K562 (cell line): ENCODE measurements around the gene ZNF506. TPM values are rescaled to one million over a fixed set of nuclear protein-coding genes. Genes with fewer than 3 reads are reported as not detected.

Experiments
- DLX4 ChIP-seq: fragments of 250-450 bp; sonication (Bioruptor Pico); IDR thresholded peaks from 2 replicates; pipeline ENCODE4 v1.6.1; 2021; ENCODE audit warnings: mild to moderate bottlenecking
- HMGN3 ChIP-seq: IDR thresholded peaks from 2 replicates; pipeline ENCODE4 v1.6.1; 2011; ENCODE audit warnings: borderline replicate concordance, low read depth, mild to moderate bottlenecking, mixed read lengths, low read length; ENCODE audit not compliant: insufficient read length; ENCODE audit errors: extremely low read depth
- KLF6 ChIP-seq: fragments of 250-450 bp; sonication (Bioruptor Pico); IDR thresholded peaks from 2 replicates; pipeline ENCODE4 v1.4.0; 2020; ENCODE audit warnings: mild to moderate bottlenecking, moderate library complexity, borderline replicate concordance
- MCM5 ChIP-seq: fragments of 450-650 bp; IDR thresholded peaks from 2 replicates; pipeline ENCODE4 v1.6.1; 2016; ENCODE audit warnings: low read depth
- MXD1 ChIP-seq: fragments of 250-450 bp; sonication (Bioruptor Pico); IDR thresholded peaks from 2 replicates; pipeline ENCODE4 v1.8.0; 2021; ENCODE audit warnings: borderline replicate concordance, mild to moderate bottlenecking, moderate library complexity; ENCODE audit not compliant: poor library complexity, severe bottlenecking
- NRF1 ChIP-seq, 2 experiments: fragments of 450-650 bp; IDR thresholded peaks in 1 of 2; conservative IDR thresholded peaks in 1 of 2; 2 replicates each; pipeline ENCODE4 v1.6.1; 2014; ENCODE audit warnings: mild to moderate bottlenecking in 2 of 2
- PBX2 ChIP-seq, 2 experiments: IDR thresholded peaks in 1 of 2; conservative IDR thresholded peaks in 1 of 2; 2 replicates each; pipeline ENCODE4 v1.6.1; 2016; ENCODE audit warnings: low read depth in 2 of 2, mild to moderate bottlenecking in 1 of 2, missing compliant biosample characterization in 1 of 2, missing genetic modification characterization in 1 of 2, moderate library complexity in 1 of 2
- PCBP1 ChIP-seq: fragments of 200-400 bp; formaldehyde crosslinking; IDR thresholded peaks from 2 replicates; pipeline ENCODE4 v1.6.1; 2018; ENCODE audit warnings: mild to moderate bottlenecking, low read depth, low read length; ENCODE audit not compliant: poor library complexity, severe bottlenecking
- RNF219 ChIP-seq: fragments of 250-450 bp; sonication (Bioruptor Pico); IDR thresholded peaks from 2 replicates; pipeline ENCODE4 v1.5.0; 2022; ENCODE audit warnings: mild to moderate bottlenecking
- SMAD4 ChIP-seq: fragments of 250-450 bp; sonication (Bioruptor Pico); conservative IDR thresholded peaks from 2 replicates; pipeline ENCODE4 v1.8.0; 2021; ENCODE audit warnings: inconsistent platforms, mild to moderate bottlenecking, moderate library complexity
- SRSF7 ChIP-seq: fragments of 200-400 bp; formaldehyde crosslinking; optimal IDR thresholded peaks from 2 replicates; pipeline ENCODE3; 2017; ENCODE audit warnings: mild to moderate bottlenecking, low read depth, low read length
- TCF7L2 ChIP-seq: fragments of 150-350 bp; IDR thresholded peaks from 2 replicates; pipeline ENCODE4 v1.6.1; 2016; ENCODE audit warnings: low read depth, mild to moderate bottlenecking, low read length, moderate library complexity
- TEAD2 ChIP-seq: fragments of 450-650 bp; IDR thresholded peaks from 2 replicates; pipeline ENCODE4 v1.6.1; 2016; ENCODE audit warnings: missing genetic modification characterization, control low read depth, missing compliant biosample characterization
- XRCC4 ChIP-seq: IDR thresholded peaks from one replicate; pipeline ENCODE4 v1.6.1; 2011; ENCODE audit not compliant: insufficient read depth, insufficient read length; ENCODE audit errors: extremely low read depth
- ZBTB1 ChIP-seq: sonication (generic); formaldehyde crosslinking; IDR thresholded peaks from 2 replicates; pipeline ENCODE4 v1.8.1; 2023; ENCODE audit warnings: missing genetic modification reagents, low read depth, mild to moderate bottlenecking, borderline replicate concordance
- ZNF12 ChIP-seq: sonication (generic); formaldehyde crosslinking; IDR thresholded peaks from 2 replicates; pipeline ENCODE4 v1.4.0; 2020; ENCODE audit warnings: mild to moderate bottlenecking, missing genetic modification reagents
- ZNF239 ChIP-seq: fragments of 250-450 bp; sonication (Bioruptor Pico); IDR thresholded peaks from 2 replicates; pipeline ENCODE4 v1.4.0; 2020; ENCODE audit warnings: mild to moderate bottlenecking
- ZNF436 ChIP-seq: fragments of 250-450, 450-650 bp; sonication (Bioruptor Pico); formaldehyde crosslinking; IDR thresholded peaks from 2 replicates; pipeline ENCODE4 v1.7.0; 2020; ENCODE audit warnings: mild to moderate bottlenecking
- ZNF444 ChIP-seq: fragments of 250-450 bp; sonication (Bioruptor Pico); IDR thresholded peaks from 2 replicates; pipeline ENCODE4 v1.4.0; 2020; ENCODE audit warnings: mild to moderate bottlenecking, moderate library complexity
- ZNF586 ChIP-seq: fragments of 450-650 bp; formaldehyde crosslinking; conservative IDR thresholded peaks from 2 replicates; pipeline ENCODE4 v1.4.0; 2020; ENCODE audit warnings: mild to moderate bottlenecking, moderate library complexity
- ZNF717 ChIP-seq: fragments of 250-450 bp; sonication (Bioruptor Pico); IDR thresholded peaks from 2 replicates; pipeline ENCODE4 v1.5.0; 2021
- polyA plus RNA-seq, 8 experiments: library from polyadenylated mRNA; depleted of rRNA in 4 of 8; stranded (reverse) in 5 of 8; unstranded in 3 of 8; fragments of >200 nt; fragmentation: Nextera tagmentation in 2 of 8; fragmentation: Illumina TruSeq in 1 of 8; extraction: Ambion mirVana in 2 of 8; extraction: Trizol in 1 of 8; gene quantifications; 2 replicates each; pipeline versions ENCODE4 v1.2.1 to v1.2.3, GENCODE V29; 2011 to 2014; ENCODE audit warnings: inconsistent platforms in 1 of 8, missing spikeins in 1 of 8
- total RNA-seq, 7 experiments: library from RNA; depleted of rRNA in 6 of 7; stranded (reverse); fragments of >200 nt in 6 of 7; fragmentation: Illumina TruSeq in 2 of 7; extraction: Trizol in 2 of 7; gene quantifications; 2 replicates each; pipeline versions ENCODE4 v1.2.1 to v1.2.3, GENCODE V29; 2011 to 2021; ENCODE audit warnings: low replicate concordance in 1 of 7

ZNF506 gene
- total and polyA plus RNA-seq, 9 of the 15 experiments (the other 6 are each of a cell fraction or from before 2014, with no cell fraction given) = 0.03 to 0.44 (median 0.14) TPM; not detected in 2

- TF ChIP-seq PBX2 (CRISPR knock-in tag; IDR thresholded peaks at IDR 0.05; ENCODE audit: low read depth) = no peak
- TF ChIP-seq PBX2 (tag; conservative IDR thresholded peaks at IDR 0.05; ENCODE audit: low read depth) = no peak
- no peak for TF ChIP-seq ZNF444 (CRISPR knock-in tag)
- TF ChIP-seq KLF6 (CRISPR knock-in tag) = no peak
- no peak for TF ChIP-seq ZNF717 (CRISPR knock-in tag)
- TF ChIP-seq MXD1 (CRISPR knock-in tag) = no peak
- TF ChIP-seq XRCC4 = no peak
- no peak for TF ChIP-seq TEAD2 (tag)
- TF ChIP-seq ZBTB1 (CRISPR knock-in tag) = no peak
- TF ChIP-seq SMAD4 (CRISPR knock-in tag) = no peak
- peak in 1 of 2 experiments; percentile 22; a peak in 2 of 4 replicates for TF ChIP-seq NRF1 (conservative IDR thresholded peaks at IDR 0.05 in 1 of 2, IDR thresholded peaks at IDR 0.05 in 1 of 2)
- TF ChIP-seq MCM5 = no peak
- TF ChIP-seq ZNF436 = no peak
- TF ChIP-seq SRSF7 = no peak
- no peak for TF ChIP-seq DLX4 (CRISPR knock-in tag)
- no peak for TF ChIP-seq PCBP1
- TF ChIP-seq ZNF239 = no peak
- TF ChIP-seq TCF7L2 = peak; percentile 64
- TF ChIP-seq RNF219 (CRISPR knock-in tag) = no peak
- TF ChIP-seq ZNF12 (CRISPR knock-in tag) = no peak
- TF ChIP-seq ZNF586 = no peak
- TF ChIP-seq HMGN3 = no peak
Measured at GRCh38 chr19:19865750-19866610, 44.4 kb upstream of the ZNF506 start, which contains the start of gene ZNF253 (continued).
